HEK293 (cell line): ENCODE data around the gene MYLK3.

Experiments
- CTCF ChIA-PET: fragments of 350-600 bp; formaldehyde crosslinking; extraction: SDS; loops from one replicate; lab custom pipeline; 2021; ENCODE audit warnings: antibody characterized with exemption; lab: Yijun Ruan, JAX
- POLR2A ChIA-PET: fragments of 300-600 bp; formaldehyde crosslinking; extraction: SDS; loops from one replicate; lab custom pipeline; 2020; ENCODE audit warnings: antibody characterized with exemption, inconsistent platforms; lab: Yijun Ruan, JAX
- H3K27ac ChIP-seq: fragments of 200-500 bp; sonication (Bioruptor generic); 2 replicates; pipeline ENCODE4 v1.5.1; 2014; ENCODE audit warnings: low read depth, low read length, control low read depth, inconsistent platforms; ENCODE audit errors: extremely low read depth
- H3K36me3 ChIP-seq, 2 experiments: fragments of 200-500 bp in 1 of 2; sonication (Bioruptor generic) in 1 of 2; 1 replicate in 1 of 2; 2 replicates in 1 of 2; pipeline ENCODE4 v1.5.1; 2014 to 2017; ENCODE audit warnings: inconsistent platforms in 2 of 2, low read length in 2 of 2; ENCODE audit not compliant: control insufficient read depth in 2 of 2, insufficient read depth in 1 of 2
- H3K4me1 ChIP-seq: fragments of 200-500 bp; sonication (Bioruptor generic); 2 replicates; pipeline ENCODE4 v1.5.1; 2014; ENCODE audit warnings: mild to moderate bottlenecking, low read length, inconsistent platforms; ENCODE audit not compliant: control insufficient read depth, insufficient read depth
- H3K4me3 ChIP-seq: 2 replicates; pipeline ENCODE4 v1.5.1; 2011; ENCODE audit warnings: low read depth, mild to moderate bottlenecking, control low read depth, low read length, moderate library complexity
- H3K9me3 ChIP-seq: fragments of 200-500 bp; sonication (Bioruptor generic); 2 replicates; pipeline ENCODE4 v1.5.1; 2014; ENCODE audit warnings: low read depth, low read length, inconsistent platforms; ENCODE audit not compliant: control insufficient read depth, insufficient read depth
- GFI1B ChIP-seq: fragments of 450-650 bp; formaldehyde crosslinking; IDR thresholded peaks from 2 replicates; pipeline ENCODE4 v1.5.1; 2016; ENCODE audit warnings: missing biosample characterization, missing genetic modification characterization
- GLI2 ChIP-seq: fragments of 450-650 bp; formaldehyde crosslinking; IDR thresholded peaks from 2 replicates; pipeline ENCODE4; 2017; ENCODE audit warnings: missing biosample characterization, missing genetic modification characterization, low read depth, borderline replicate concordance
- GLI4 ChIP-seq: fragments of 450-650 bp; formaldehyde crosslinking; IDR thresholded peaks from 2 replicates; pipeline ENCODE4 v1.5.1; 2016; ENCODE audit warnings: missing biosample characterization, missing genetic modification characterization
- HOXC10 ChIP-seq: sonication (generic); formaldehyde crosslinking; IDR thresholded peaks from 2 replicates; pipeline ENCODE4 v1.8.1; 2023; ENCODE audit warnings: mild to moderate bottlenecking, missing genetic modification reagents
- KLF10 ChIP-seq: fragments of 450-650 bp; IDR thresholded peaks from 2 replicates; pipeline ENCODE4 v1.5.1; 2018; ENCODE audit warnings: missing biosample characterization, mild to moderate bottlenecking, missing genetic modification characterization
- KLF16 ChIP-seq: fragments of 450-650 bp; formaldehyde crosslinking; IDR thresholded peaks from 2 replicates; pipeline ENCODE4 v1.5.1; 2017; ENCODE audit warnings: missing biosample characterization, missing genetic modification characterization
- SP2 ChIP-seq: fragments of 450-650 bp; formaldehyde crosslinking; IDR thresholded peaks from 2 replicates; pipeline ENCODE4 v1.5.1; 2016; ENCODE audit warnings: missing biosample characterization, missing genetic modification characterization
- WT1 ChIP-seq: fragments of 450-650 bp; formaldehyde crosslinking; IDR thresholded peaks from 2 replicates; pipeline ENCODE4 v1.5.1; 2016; ENCODE audit warnings: missing biosample characterization, missing genetic modification characterization
- ZBTB44 ChIP-seq: fragments of 450-650 bp; IDR thresholded peaks from 2 replicates; pipeline ENCODE4 v1.5.1; 2018; ENCODE audit warnings: missing biosample characterization, mild to moderate bottlenecking, missing genetic modification characterization
- ZIC2 ChIP-seq: fragments of 450-650 bp; formaldehyde crosslinking; IDR thresholded peaks from 2 replicates; pipeline ENCODE4 v1.5.1; 2016; ENCODE audit warnings: missing biosample characterization, missing genetic modification characterization
- ZNF114 ChIP-seq: fragments of 450-650 bp; formaldehyde crosslinking; IDR thresholded peaks from 2 replicates; pipeline ENCODE4 v1.5.0; 2017; ENCODE audit warnings: missing biosample characterization, missing genetic modification characterization
- ZNF146 ChIP-seq: fragments of 450-650 bp; formaldehyde crosslinking; IDR thresholded peaks from 2 replicates; pipeline ENCODE4 v1.5.1; 2016; ENCODE audit warnings: missing biosample characterization, missing genetic modification characterization
- ZNF16 ChIP-seq: fragments of 450-650 bp; formaldehyde crosslinking; IDR thresholded peaks from 2 replicates; pipeline ENCODE4 v1.5.1; 2016; ENCODE audit warnings: low read depth, missing biosample characterization, missing genetic modification characterization
- ZNF211 ChIP-seq: fragments of 450-650 bp; formaldehyde crosslinking; IDR thresholded peaks from 2 replicates; pipeline ENCODE4 v1.5.1; 2016; ENCODE audit warnings: low read depth, missing biosample characterization, missing genetic modification characterization
- ZNF239 ChIP-seq: fragments of 450-650 bp; formaldehyde crosslinking; IDR thresholded peaks from 2 replicates; pipeline ENCODE4 v1.5.1; 2016; ENCODE audit warnings: missing biosample characterization, missing genetic modification characterization
- ZNF311 ChIP-seq: fragments of 450-650 bp; formaldehyde crosslinking; IDR thresholded peaks from 2 replicates; pipeline ENCODE4 v1.5.1; 2017; ENCODE audit warnings: missing biosample characterization, missing genetic modification characterization, borderline replicate concordance
- ZNF335 ChIP-seq: fragments of 450-650 bp; formaldehyde crosslinking; conservative IDR thresholded peaks from 2 replicates; pipeline ENCODE4 v1.5.1; 2016; ENCODE audit warnings: missing biosample characterization, missing genetic modification characterization
- ZNF48 ChIP-seq: fragments of 450-650 bp; formaldehyde crosslinking; IDR thresholded peaks from 2 replicates; pipeline ENCODE4 v1.5.1; 2016; ENCODE audit warnings: missing biosample characterization, missing genetic modification characterization
- ZNF510 ChIP-seq: fragments of 450-650 bp; formaldehyde crosslinking; IDR thresholded peaks from 2 replicates; pipeline ENCODE4 v1.5.1; 2018; ENCODE audit warnings: mild to moderate bottlenecking, missing genetic modification characterization, missing biosample characterization; ENCODE audit not compliant: insufficient replicate concordance
- ZNF530 ChIP-seq: fragments of 450-650 bp; formaldehyde crosslinking; IDR thresholded peaks from 2 replicates; pipeline ENCODE4 v1.5.1; 2016; ENCODE audit warnings: low read depth, missing biosample characterization, missing genetic modification characterization
- ZNF610 ChIP-seq: fragments of 450-650 bp; formaldehyde crosslinking; IDR thresholded peaks from 2 replicates; pipeline ENCODE4 v1.5.1; 2016; ENCODE audit warnings: missing biosample characterization, missing genetic modification characterization, borderline replicate concordance
- ZNF670 ChIP-seq: fragments of 450-650 bp; formaldehyde crosslinking; IDR thresholded peaks from 2 replicates; pipeline ENCODE4 v1.5.1; 2016; ENCODE audit warnings: missing biosample characterization, missing genetic modification characterization, low read depth
- ZNF707 ChIP-seq: fragments of 450-650 bp; formaldehyde crosslinking; IDR thresholded peaks from 2 replicates; pipeline ENCODE4 v1.5.1; 2016; ENCODE audit warnings: missing biosample characterization, missing genetic modification characterization
- ZNF791 ChIP-seq: fragments of 450-650 bp; formaldehyde crosslinking; IDR thresholded peaks from 2 replicates; pipeline ENCODE4 v1.5.1; 2016; ENCODE audit warnings: missing biosample characterization, missing genetic modification characterization
- ZNF837 ChIP-seq: fragments of 450-650 bp; formaldehyde crosslinking; IDR thresholded peaks from 2 replicates; pipeline ENCODE4 v1.5.1; 2016; ENCODE audit warnings: missing biosample characterization, missing genetic modification characterization
- ZSCAN18 ChIP-seq: fragments of 450-650 bp; formaldehyde crosslinking; IDR thresholded peaks from 2 replicates; pipeline ENCODE4 v1.5.1; 2016; ENCODE audit warnings: missing biosample characterization, missing genetic modification characterization

The MYLK3 gene

GRCh38 chr16:46782320-46782719, 34.2 kb upstream of the MYLK3 start:
- ChIA-PET CTCF (interaction anchor here (0.7 kb wide), 1 partner anchor 9 kb away, joined by 4 read pairs; no protein-coding TSS in a partner anchor), POLR2A (no interaction called here)
- Histone ChIP-seq H3K4me1 (no peaks in the 10 kb centered on the region), H3K27ac (no peak overlapping the region), H3K9me3 (no peaks in the 10 kb centered on the region; the same call in 1 of the 2 replicates), H3K4me3 (no peak overlapping the region), H3K36me3 (no peaks in the 10 kb centered on the region)
- TF ChIP-seq KLF16 (tag by site-specific recombination) = no peak
- TF ChIP-seq ZNF510 (tag by site-specific recombination) = no peak
- no peak for TF ChIP-seq ZNF211 (tag by site-specific recombination)
- TF ChIP-seq ZNF311 (tag by site-specific recombination) = no peak
- TF ChIP-seq ZNF16 (tag by site-specific recombination) = no peak
- TF ChIP-seq ZNF48 (tag by site-specific recombination) = no peak
- no peak for TF ChIP-seq KLF10 (tag by site-specific recombination)
- no peak for TF ChIP-seq ZNF239 (tag by site-specific recombination)
- TF ChIP-seq GLI2 (tag by site-specific recombination) = no peak

- POLR2A ChIA-PET = interaction anchor here (0.8 to 1.7 kb wide), 2 partner anchors 17 to 88 kb away, joined by 3 to 10 read pairs; no protein-coding TSS in a partner anchor
- no peaks in the 10 kb centered on the region for H3K4me1 ChIP-seq
- CTCF ChIA-PET = no interaction called here
- no peaks in the 10 kb centered on the region for H3K9me3 ChIP-seq
- no peak overlapping the region for H3K4me3 ChIP-seq
- no peak overlapping the region for H3K27ac ChIP-seq
- TF ChIP-seq HOXC10 (CRISPR knock-in tag) (no peak), GLI4 (tag by site-specific recombination) (no peak), ZNF530 (tag by site-specific recombination) (no peak), SP2 (tag by site-specific recombination) (no peak), ZNF610 (no peak), WT1 (tag by site-specific recombination) (no peak), ZNF146 (tag by site-specific recombination) (no peak), ZNF114 (tag by site-specific recombination) (no peak), ZNF707 (no peak), ZNF335 (tag by site-specific recombination) (no peak), GFI1B (tag by site-specific recombination) (no peak), ZNF791 (tag by site-specific recombination) (no peak), ZNF837 (tag by site-specific recombination) (no peak), ZBTB44 (no peak), ZSCAN18 (no peak), ZIC2 (tag by site-specific recombination) (no peak), ZNF670 (no peak)
- H3K36me3 ChIP-seq = no peaks in the 10 kb centered on the region
These were observed 29.7 kb upstream of the MYLK3 start for GRCh38 chr16:46777804-46778203.
